Heart right ventricle (tissue), 16 donors: ENCODE results near the gene MAML1. TPM values are rescaled to one million over a fixed set of nuclear protein-coding genes. Genes with fewer than 3 reads are reported as not detected.

Source experiments
- ATAC-seq, 8 donors: fragments of 200-7000 bp; cut with Tn5 transposase; one replicate each; pipeline ENCODE4 v1.9.1; 2020; ENCODE audit warnings: mild to moderate bottlenecking in 8 of 8, moderate library complexity in 8 of 8, moderate number of reproducible peaks in 1 of 8
- DNase-seq, 2 donors: peaks; one replicate each; pipeline ENCODE4 v3.0.0-alpha.2; 2020
- H3K27ac ChIP-seq, 10 donors: fragments of 200-600 bp; sonication (generic) in 2 of 10; one replicate each; pipeline versions ENCODE4 v1.5.0 to v1.8.0; 2020 to 2022; ENCODE audit warnings: mild to moderate bottlenecking in 3 of 10
- H3K27me3 ChIP-seq, 7 donors: fragments of 200-600 bp; one replicate each; pipeline ENCODE4 v1.8.0; 2021 to 2022; ENCODE audit warnings: mild to moderate bottlenecking in 2 of 7
- H3K36me3 ChIP-seq, 9 donors: fragments of 200-600 bp; sonication (generic) in 1 of 9; one replicate each; pipeline versions ENCODE4 v1.5.0 to v1.8.0; 2020 to 2022; ENCODE audit warnings: mild to moderate bottlenecking in 2 of 9
- H3K4me1 ChIP-seq, 9 donors: fragments of 200-600 bp; sonication (generic) in 1 of 9; one replicate each; pipeline versions ENCODE4 v1.5.0 to v1.8.0; 2020 to 2022; ENCODE audit warnings: mild to moderate bottlenecking in 4 of 9
- H3K4me3 ChIP-seq, 10 donors: fragments of 200-600 bp; sonication (generic) in 2 of 10; one replicate each; pipeline versions ENCODE4 v1.5.0 to v1.8.0; 2020 to 2022; ENCODE audit warnings: mild to moderate bottlenecking in 7 of 10, moderate library complexity in 2 of 10
- H3K9me3 ChIP-seq, 11 donors: fragments of 200-600 bp in 10 of 11; sonication (generic) in 2 of 11; one replicate each; pipeline versions ENCODE4 v1.5.0 to v1.8.0; 2013 to 2022; ENCODE audit warnings: mild to moderate bottlenecking in 2 of 11, control low read depth in 1 of 11, moderate library complexity in 1 of 11
- WGBS, 2 donors: extraction: QIAGEN DNeasy Blood & Tissue Kit; methylation state at CpG; one replicate each; pipeline ENCODE4 v1.1.7; 2013; ENCODE audit warnings: inconsistent platforms in 1 of 2; 5-methylcytosine and 5-hydroxymethylcytosine counted together
- intact Hi-C, 10 donors: fragments of 100-400 bp; cut with DNase I; formaldehyde crosslinking; loops; one replicate each; pipeline versions ENCODE4 v1.11.1 to v1.14.2; 2022
- polyA plus RNA-seq, 2 donors: library from polyadenylated mRNA; stranded (reverse); fragments of 200-250 nt; gene quantifications; one replicate each; pipeline ENCODE4 v1.2.3, GENCODE V29; 2013
- total RNA-seq, 10 donors: library from RNA; stranded (reverse); fragmentation: NEBNext Ultra II Directional in 3 of 10; extraction: Animal tissue kit (Norgen Biotek cat#: 25700) in 3 of 10; gene quantifications; one replicate each; pipeline versions ENCODE4 v1.2.1 to v1.2.4, GENCODE V29; 2021 to 2023
- TF ChIP-seq, protein P1 (sequence below), 9 donors: fragments of 200-600 bp; sonication (generic) in 2 of 9; IDR thresholded peaks; one replicate each; pipeline versions ENCODE4 v1.5.0 to v1.8.0; 2021 to 2022; ENCODE audit warnings: antibody characterized with exemption in 9 of 9, mild to moderate bottlenecking in 5 of 9, moderate library complexity in 1 of 9
- donor health status: Arrhythmogenic right ventricular cardiomyopathy.
- donor health status: ischemic (EF 13 %, LVEDD 7.1; RV severe dilation, severe dysfunction).
- donor health status: healthy with polysubstance abuse.
- donor health status: DM: no; HTN: yes; CAD: no.
- donor health status: DM: no; HTN: no; CAD: no.
- donor health status: ischemic (EF 25% LVEDD 6.9; RV normal size, moderate dysfunction).
- donor health status: ischemic (EF 25% LVEDD 5.7; RV mildly dilated, moderate dysfunction).
- donor health status: healthy.
- donor health status: DM: yes; HTN: yes; CAD: no.
- donor health status: Ischemic cardiomyopathy.
- donor health status: ischemic (EF 35%, LVEDD 5.7; RV mildly dilated, moderate dysfunction).
- donor health status: nonischemic (EF 11% LVEDD 7.7; RV severe dilation, severe dysfunction).
- donor health status: DM: yes; HTN: yes; CAD: no.
- donor health status: PGD.
- donor health status: ischemic (EF 29% LVEDD 5.4; RV normal size, mild dysfunction).
- donor health status: nonischemic (EF 23%, LVEDD 6.1; RV moderate dilation, normal function).

MAML1 gene
- total and polyA plus RNA-seq, 12 donors = 5.5 to 15.3 (median 11.9) TPM

GRCh38 chr5:179794171-179794570, 61.5 kb downstream of the MAML1 start:
- WGBS, 2 donors = 68 to 81% methylated on average over 3 of the region's 3 CpGs
- peaks cover 33 to 56% (median 54%) of the 10 kb centered on the region in 9 donors for H3K4me1 ChIP-seq
- peaks cover 0 to 22% (median 20%) of the 10 kb centered on the region in 9 donors for H3K36me3 ChIP-seq
- intact Hi-C loops = loop anchor here in 3 of 10 donors (1.0 to 2.0 kb wide), 2 partner anchors 31 kb away; no protein-coding TSS in a partner anchor
- H3K27ac ChIP-seq = peak overlapping the region; percentile 32 to 92 (median 82)
- TF ChIP-seq, protein P1, sequence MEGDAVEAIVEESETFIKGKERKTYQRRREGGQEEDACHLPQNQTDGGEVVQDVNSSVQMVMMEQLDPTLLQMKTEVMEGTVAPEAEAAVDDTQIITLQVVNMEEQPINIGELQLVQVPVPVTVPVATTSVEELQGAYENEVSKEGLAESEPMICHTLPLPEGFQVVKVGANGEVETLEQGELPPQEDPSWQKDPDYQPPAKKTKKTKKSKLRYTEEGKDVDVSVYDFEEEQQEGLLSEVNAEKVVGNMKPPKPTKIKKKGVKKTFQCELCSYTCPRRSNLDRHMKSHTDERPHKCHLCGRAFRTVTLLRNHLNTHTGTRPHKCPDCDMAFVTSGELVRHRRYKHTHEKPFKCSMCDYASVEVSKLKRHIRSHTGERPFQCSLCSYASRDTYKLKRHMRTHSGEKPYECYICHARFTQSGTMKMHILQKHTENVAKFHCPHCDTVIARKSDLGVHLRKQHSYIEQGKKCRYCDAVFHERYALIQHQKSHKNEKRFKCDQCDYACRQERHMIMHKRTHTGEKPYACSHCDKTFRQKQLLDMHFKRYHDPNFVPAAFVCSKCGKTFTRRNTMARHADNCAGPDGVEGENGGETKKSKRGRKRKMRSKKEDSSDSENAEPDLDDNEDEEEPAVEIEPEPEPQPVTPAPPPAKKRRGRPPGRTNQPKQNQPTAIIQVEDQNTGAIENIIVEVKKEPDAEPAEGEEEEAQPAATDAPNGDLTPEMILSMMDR (IDR thresholded peaks at IDR 0.05) = no peak
- peak overlapping the region in 8 of 10 donors; percentile 3 to 76 (median 64) for H3K4me3 ChIP-seq
- ATAC-seq (no peak), DNase-seq (no peak)
- no peaks in the 10 kb centered on the region for H3K9me3 ChIP-seq
- no peaks in the 10 kb centered on the region for H3K27me3 ChIP-seq

- WGBS, 2 donors = 91 to 95% methylated on average over 3 of the region's 3 CpGs
- ATAC-seq (peak in 1 of 8 donors; percentile 1), DNase-seq (no peak)
- H3K4me3 ChIP-seq = peak overlapping the region in 8 of 10 donors; percentile 11 to 84 (median 67)
- TF ChIP-seq, protein P1 (IDR thresholded peaks at IDR 0.05) = no peak
- peak overlapping the region in 9 of 10 donors; percentile 61 to 92 (median 82) for H3K27ac ChIP-seq
- peaks cover 33 to 56% (median 54%) of the 10 kb centered on the region in 9 donors for H3K4me1 ChIP-seq
- H3K27me3 ChIP-seq = no peaks in the 10 kb centered on the region
- no peaks in the 10 kb centered on the region for H3K9me3 ChIP-seq
- intact Hi-C loops = loop anchor here in 3 of 10 donors (1.0 to 2.0 kb wide), 2 partner anchors 31 to 32 kb away; no protein-coding TSS in a partner anchor
- H3K36me3 ChIP-seq = peaks cover 0 to 26% (median 24%) of the 10 kb centered on the region in 9 donors
Observed at GRCh38 chr5:179794575-179794974, 62.0 kb downstream of the MAML1 start.

GRCh38 chr5:179795049-179795862, 62.6 kb downstream of the MAML1 start:
- WGBS, 2 donors = 12 to 14% methylated on average over 50 to 53 of the region's 53 CpGs
- Histone ChIP-seq H3K4me3 (peak overlapping the region; percentile 43 to 84 (median 66)), H3K36me3 (peaks cover 0 to 33% (median 31%) of the 10 kb centered on the region in 9 donors), H3K4me1 (peaks cover 33 to 56% (median 54%) of the 10 kb centered on the region in 9 donors), H3K27ac (peak overlapping the region; percentile 71 to 92 (median 85)), H3K27me3 (no peaks in the 10 kb centered on the region), H3K9me3 (no peaks in the 10 kb centered on the region)
- ATAC-seq (no peak), DNase-seq (no peak)
- intact Hi-C loops = loop anchor here in 5 of 10 donors (2.0 to 5.0 kb wide), 2 partner anchors 32 to 33 kb away; no protein-coding TSS in a partner anchor
- TF ChIP-seq, protein P1 (IDR thresholded peaks at IDR 0.05) = no peak
